ENCODE results near the gene YIPF3. TPM values are rescaled to one million over a fixed set of nuclear protein-coding genes. Genes with fewer than 3 reads are reported as not detected.
A peak's percentile ranks its signal among the peaks of the same experiment; 100 is the strongest.

Gene YIPF3
- total RNA-seq, 2 donors from 2014 or later, result 162 to 180 TPM

DNA sequence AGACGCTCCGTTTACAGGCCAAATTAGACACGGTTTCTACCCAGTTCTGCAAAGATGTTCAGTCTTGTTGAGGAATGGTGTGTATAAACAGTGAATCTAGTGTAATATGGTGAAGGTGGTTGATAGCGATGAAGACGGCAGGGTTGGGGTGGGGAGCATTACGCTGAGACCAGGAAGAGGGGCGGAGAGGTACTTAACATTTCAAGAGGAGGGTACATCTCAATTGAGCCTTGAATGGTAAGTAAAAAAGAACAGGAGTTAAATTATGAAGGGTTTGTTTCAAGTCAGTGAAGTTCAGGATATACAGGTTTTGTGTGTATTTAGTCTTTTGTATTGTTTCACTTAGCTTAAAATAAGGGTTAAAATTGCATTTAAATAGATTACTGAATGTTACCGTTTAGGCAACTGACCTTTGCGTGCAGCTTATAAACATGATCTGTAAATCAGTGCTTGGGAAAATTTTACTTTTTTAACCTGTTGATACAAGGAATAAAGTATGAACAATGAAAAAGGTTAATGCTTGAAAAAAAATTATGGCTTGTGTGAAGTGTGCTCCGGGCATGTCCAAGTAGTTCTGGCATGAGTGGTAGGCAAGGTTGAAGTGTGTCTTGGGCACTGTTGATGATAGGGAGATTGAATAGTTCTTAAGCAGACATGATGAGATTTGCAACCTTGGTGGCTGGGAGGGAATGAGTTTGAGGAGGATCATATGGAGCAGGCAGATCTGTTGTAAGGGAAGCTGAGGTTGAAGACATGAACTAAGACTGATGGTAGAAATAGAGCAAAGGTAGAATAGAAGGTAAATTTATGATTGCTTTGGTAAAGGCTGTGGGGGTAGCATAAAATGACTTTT is 1.0 kb upstream of the YIPF3 start:
- H3K4me3 ChIP-seq, result peak overlapping the region; percentile 71 to 87
- intact Hi-C loops (cut with DNase I), result no loop called here
- no peaks in the 10 kb centered on the region for H3K27me3 ChIP-seq (replicated peaks; ENCODE audit: insufficient read depth)
- WGBS, result 2% methylated on average over 10 of the region's 10 CpGs
- DNase-seq (ENCODE audit: low spot score), result no peak
- peaks cover 4 to 14% of the 10 kb centered on the region in 2 donors for H3K36me3 ChIP-seq
- TF ChIP-seq POLR2AphosphoS5 (IDR thresholded peaks at IDR 0.05), result no peak
- no peak for TF ChIP-seq POLR2A (IDR thresholded peaks at IDR 0.05)
- TF ChIP-seq, protein P1, sequence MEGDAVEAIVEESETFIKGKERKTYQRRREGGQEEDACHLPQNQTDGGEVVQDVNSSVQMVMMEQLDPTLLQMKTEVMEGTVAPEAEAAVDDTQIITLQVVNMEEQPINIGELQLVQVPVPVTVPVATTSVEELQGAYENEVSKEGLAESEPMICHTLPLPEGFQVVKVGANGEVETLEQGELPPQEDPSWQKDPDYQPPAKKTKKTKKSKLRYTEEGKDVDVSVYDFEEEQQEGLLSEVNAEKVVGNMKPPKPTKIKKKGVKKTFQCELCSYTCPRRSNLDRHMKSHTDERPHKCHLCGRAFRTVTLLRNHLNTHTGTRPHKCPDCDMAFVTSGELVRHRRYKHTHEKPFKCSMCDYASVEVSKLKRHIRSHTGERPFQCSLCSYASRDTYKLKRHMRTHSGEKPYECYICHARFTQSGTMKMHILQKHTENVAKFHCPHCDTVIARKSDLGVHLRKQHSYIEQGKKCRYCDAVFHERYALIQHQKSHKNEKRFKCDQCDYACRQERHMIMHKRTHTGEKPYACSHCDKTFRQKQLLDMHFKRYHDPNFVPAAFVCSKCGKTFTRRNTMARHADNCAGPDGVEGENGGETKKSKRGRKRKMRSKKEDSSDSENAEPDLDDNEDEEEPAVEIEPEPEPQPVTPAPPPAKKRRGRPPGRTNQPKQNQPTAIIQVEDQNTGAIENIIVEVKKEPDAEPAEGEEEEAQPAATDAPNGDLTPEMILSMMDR (IDR thresholded peaks at IDR 0.05), result no peak
- H3K9me3 ChIP-seq, result no peaks in the 10 kb centered on the region
- peak overlapping the region; percentile 87 to 89 for H3K27ac ChIP-seq
- peaks cover 9% of the 10 kb centered on the region for H3K4me1 ChIP-seq (replicated peaks)

DNA sequence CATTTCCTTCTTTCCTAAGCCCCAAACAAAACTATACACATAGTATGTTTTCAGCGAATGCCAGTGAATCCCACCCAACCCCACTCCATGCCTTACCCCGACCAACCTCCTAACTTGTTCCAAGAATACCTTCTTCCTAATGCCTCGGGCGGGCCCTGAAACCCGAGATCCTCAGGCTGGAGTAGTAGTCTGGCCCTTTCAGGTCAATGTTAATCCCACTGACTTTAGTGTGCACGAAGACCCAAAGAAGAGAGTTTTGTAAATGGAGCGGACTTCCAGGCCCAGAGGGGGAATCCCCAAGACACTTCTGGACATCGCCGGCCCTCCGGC is 394 bp downstream of the YIPF3 start:
- H3K4me3 ChIP-seq, result peak overlapping the region; percentile 71 to 87
- H3K9me3 ChIP-seq, result no peaks in the 10 kb centered on the region
- peaks cover 9% of the 10 kb centered on the region for H3K4me1 ChIP-seq (replicated peaks)
- peak overlapping the region; percentile 87 to 89 for H3K27ac ChIP-seq
- TF ChIP-seq POLR2AphosphoS5 (IDR thresholded peaks at IDR 0.05) (no peak), POLR2A (IDR thresholded peaks at IDR 0.05) (no peak)
- TF ChIP-seq, protein P1 (IDR thresholded peaks at IDR 0.05), result no peak
- H3K36me3 ChIP-seq, result peaks cover 4 to 19% of the 10 kb centered on the region in 2 donors
- no peaks in the 10 kb centered on the region for H3K27me3 ChIP-seq (replicated peaks; ENCODE audit: insufficient read depth)
- no peak for DNase-seq (ENCODE audit: low spot score)
- 2% methylated on average over 10 of the region's 10 CpGs for WGBS
- intact Hi-C loops (cut with DNase I), result no loop called here

DNA sequence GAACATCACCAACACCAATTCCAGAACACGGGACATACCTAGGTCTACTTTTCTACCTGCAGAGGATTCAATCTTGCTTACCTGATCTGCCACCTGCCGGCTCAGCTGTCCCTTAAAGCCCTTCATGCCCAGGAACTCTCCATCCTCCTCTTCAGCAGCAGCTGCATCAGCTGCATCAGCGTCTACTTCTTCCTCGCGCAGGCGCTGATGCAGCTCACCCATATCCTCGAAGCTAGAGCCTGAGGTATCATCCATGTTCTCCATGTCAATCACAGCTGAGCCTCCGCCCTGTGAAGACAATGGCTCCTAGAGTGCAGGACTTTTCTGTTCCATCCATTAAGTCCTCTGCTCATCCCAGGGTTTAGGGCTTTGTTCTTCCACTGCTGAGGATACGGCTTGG is 918 bp downstream of the YIPF3 start:
- no peak for DNase-seq (ENCODE audit: low spot score)
- WGBS, result 59% methylated on average over 9 of the region's 9 CpGs
- Histone ChIP-seq H3K9me3 (no peaks in the 10 kb centered on the region), H3K4me3 (peak overlapping the region; percentile 71 to 87), H3K4me1 (replicated peaks) (peaks cover 9% of the 10 kb centered on the region), H3K27ac (peak overlapping the region; percentile 87 to 89), H3K36me3 (peaks cover 4 to 14% of the 10 kb centered on the region in 2 donors), H3K27me3 (replicated peaks; ENCODE audit: insufficient read depth) (no peaks in the 10 kb centered on the region)
- intact Hi-C loops (cut with DNase I), result no loop called here
- TF ChIP-seq POLR2A (IDR thresholded peaks at IDR 0.05), result no peak
- TF ChIP-seq, protein P1 (IDR thresholded peaks at IDR 0.05), result no peak

DNA sequence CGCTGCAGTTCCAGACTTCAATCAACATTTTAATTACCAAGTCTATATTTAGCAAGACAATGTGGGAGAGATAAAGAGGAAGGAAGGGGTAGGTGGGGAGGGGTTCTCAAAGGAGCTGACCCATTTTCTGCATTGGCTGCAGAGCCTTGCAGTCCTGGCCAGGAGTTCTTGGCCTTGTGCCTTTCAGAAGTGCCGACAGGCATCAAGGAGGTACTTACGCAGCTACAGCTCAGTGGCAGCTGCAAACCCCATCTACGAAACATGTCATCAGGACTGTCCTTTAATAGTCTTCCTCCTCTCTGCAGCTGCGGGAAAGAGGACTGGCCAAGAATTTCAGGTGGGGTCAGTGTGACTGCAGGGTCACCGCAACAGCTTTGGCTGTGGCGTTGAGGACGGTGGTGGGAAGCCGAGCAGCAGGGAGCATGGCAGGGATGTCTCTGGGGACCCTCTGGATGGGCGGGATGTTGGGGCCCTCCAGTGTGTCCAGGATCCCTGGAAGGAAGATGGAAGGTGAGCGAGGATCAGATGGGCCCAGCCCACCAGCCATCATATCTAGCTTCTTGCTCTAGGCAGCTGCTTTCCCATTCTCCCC is 4.8 kb downstream of the YIPF3 start:
- Histone ChIP-seq H3K27ac (no peak overlapping the region), H3K27me3 (replicated peaks; ENCODE audit: insufficient read depth) (no peaks in the 10 kb centered on the region), H3K9me3 (no peaks in the 10 kb centered on the region), H3K4me3 (no peak overlapping the region), H3K36me3 (peaks cover 4 to 13% of the 10 kb centered on the region in 2 donors), H3K4me1 (replicated peaks) (peaks cover 12% of the 10 kb centered on the region)
- intact Hi-C loops (cut with DNase I), result no loop called here
- WGBS, result 80% methylated on average over 11 of the region's 11 CpGs
- TF ChIP-seq POLR2AphosphoS5 (IDR thresholded peaks at IDR 0.05) (no peak), POLR2A (IDR thresholded peaks at IDR 0.05) (no peak)
- TF ChIP-seq, protein P1 (IDR thresholded peaks at IDR 0.05), result no peak
- DNase-seq (ENCODE audit: low spot score), result no peak

DNA sequence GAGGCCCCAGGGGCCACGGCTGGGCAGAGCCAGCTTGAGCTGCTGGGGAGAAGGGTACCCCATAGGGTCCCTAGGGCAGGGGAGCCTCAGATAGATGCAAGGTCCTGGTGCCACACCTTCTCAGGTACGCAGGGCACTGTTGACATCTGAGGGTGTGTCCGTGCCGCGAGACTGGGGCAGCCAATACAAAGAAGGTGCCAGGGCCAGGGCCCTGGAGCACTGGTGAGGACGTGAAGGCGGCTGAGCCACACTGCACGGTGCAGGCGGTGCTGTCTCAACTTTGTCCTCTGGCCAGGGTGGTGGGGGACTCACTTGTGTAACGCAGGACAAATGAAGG is 5.9 kb downstream of the YIPF3 start:
- H3K9me3 ChIP-seq, result no peaks in the 10 kb centered on the region
- H3K4me3 ChIP-seq, result peak overlapping the region; percentile 75 to 76
- H3K36me3 ChIP-seq, result peaks cover 4 to 17% of the 10 kb centered on the region in 2 donors
- H3K27me3 ChIP-seq (replicated peaks; ENCODE audit: insufficient read depth), result no peaks in the 10 kb centered on the region
- peaks cover 12% of the 10 kb centered on the region for H3K4me1 ChIP-seq (replicated peaks)
- intact Hi-C loops (cut with DNase I), result no loop called here
- TF ChIP-seq POLR2AphosphoS5 (IDR thresholded peaks at IDR 0.05), result no peak
- DNase-seq (ENCODE audit: low spot score), result no peak
- WGBS, result 56% methylated on average over 10 of the region's 10 CpGs
- peak overlapping the region; percentile 61 to 64 for H3K27ac ChIP-seq

Data from prostate gland (tissue), 2 donors.